ENCODE results near the gene PFKL. TPM values are rescaled to one million over a fixed set of nuclear protein-coding genes. Genes with fewer than 3 reads are reported as not detected.

PFKL gene
- total RNA-seq, 1 experiment from 2014 or later, result 140 TPM

GRCh38 chr21:44319407-44320065 lies 19.7 kb downstream of the PFKL start:
- CTCF ChIA-PET, result no interaction called here
- no peaks in the 10 kb centered on the region for H3K9me3 Mint-ChIP-seq (ENCODE audit: unreplicated experiment)
- no peak overlapping the region for H3K4me3 Mint-ChIP-seq (ENCODE audit: unreplicated experiment)
- intact Hi-C loops (cut with micrococcal nuclease; ENCODE audit: unreplicated experiment), result no loop called here
- no peaks in the 10 kb centered on the region for H3K27me3 Mint-ChIP-seq (ENCODE audit: insufficient read depth, unreplicated experiment)
- DNase-seq, result no peak
- peaks cover 23% of the 10 kb centered on the region for H3K36me3 Mint-ChIP-seq (ENCODE audit: insufficient read depth, unreplicated experiment)
- Histone ChIP-seq H3K4me1 (no peaks in the 10 kb centered on the region), H3K4me3 (ENCODE audit: low read depth, low read length) (no peak overlapping the region), H3K27me3 (replicated peaks; ENCODE audit: control insufficient read depth, insufficient read depth, low read length) (no peaks in the 10 kb centered on the region), H3K36me3 (ENCODE audit: control insufficient read depth, insufficient read depth, low read length) (peaks cover 1% of the 10 kb centered on the region; the same call in 1 of the 2 replicates), H3K9me3 (no peaks in the 10 kb centered on the region)
- H3K27ac Mint-ChIP-seq (ENCODE audit: unreplicated experiment), result no peak overlapping the region
- H3K4me1 Mint-ChIP-seq (ENCODE audit: low read depth, unreplicated experiment), result no peaks in the 10 kb centered on the region
- POLR2A ChIA-PET, result no interaction called here
- TF ChIP-seq CTCF (IDR thresholded peaks at IDR 0.05; ENCODE audit: insufficient read depth in 1 of 2, low read depth in 1 of 2, low read length in 1 of 2, severe bottlenecking in 1 of 2, unreplicated experiment in 1 of 2), result no peak
- BruUV-seq (replicated peaks), result no TSS peak

- Histone ChIP-seq H3K4me1 (no peaks in the 10 kb centered on the region), H3K27me3 (replicated peaks; ENCODE audit: control insufficient read depth, insufficient read depth, low read length) (no peaks in the 10 kb centered on the region), H3K4me3 (ENCODE audit: low read depth, low read length) (no peak overlapping the region), H3K36me3 (ENCODE audit: control insufficient read depth, insufficient read depth, low read length) (peaks cover 1% of the 10 kb centered on the region; the same call in 1 of the 2 replicates), H3K9me3 (no peaks in the 10 kb centered on the region)
- no TSS peak for BruUV-seq (replicated peaks)
- TF ChIP-seq CTCF (IDR thresholded peaks at IDR 0.05; ENCODE audit: insufficient read depth in 1 of 2, low read depth in 1 of 2, low read length in 1 of 2, severe bottlenecking in 1 of 2, unreplicated experiment in 1 of 2), result no peak
- no peak overlapping the region for H3K27ac Mint-ChIP-seq (ENCODE audit: unreplicated experiment)
- POLR2A ChIA-PET, result no interaction called here
- DNase-seq, result no peak
- H3K9me3 Mint-ChIP-seq (ENCODE audit: unreplicated experiment), result no peaks in the 10 kb centered on the region
- no peaks in the 10 kb centered on the region for H3K4me1 Mint-ChIP-seq (ENCODE audit: low read depth, unreplicated experiment)
- H3K4me3 Mint-ChIP-seq (ENCODE audit: unreplicated experiment), result no peak overlapping the region
- intact Hi-C loops (cut with micrococcal nuclease; ENCODE audit: unreplicated experiment), result no loop called here
- H3K36me3 Mint-ChIP-seq (ENCODE audit: insufficient read depth, unreplicated experiment), result peaks cover 34% of the 10 kb centered on the region
- no peaks in the 10 kb centered on the region for H3K27me3 Mint-ChIP-seq (ENCODE audit: insufficient read depth, unreplicated experiment)
- CTCF ChIA-PET, result no interaction called here
Observed at GRCh38 chr21:44320847-44321246, 21.0 kb downstream of the PFKL start.

- no peak overlapping the region for H3K27ac Mint-ChIP-seq (ENCODE audit: unreplicated experiment)
- no peaks in the 10 kb centered on the region for H3K9me3 Mint-ChIP-seq (ENCODE audit: unreplicated experiment)
- Histone ChIP-seq H3K27me3 (replicated peaks; ENCODE audit: control insufficient read depth, insufficient read depth, low read length) (no peaks in the 10 kb centered on the region), H3K36me3 (ENCODE audit: control insufficient read depth, insufficient read depth, low read length) (peaks cover 1% of the 10 kb centered on the region; the same call in 1 of the 2 replicates), H3K4me1 (no peaks in the 10 kb centered on the region), H3K4me3 (ENCODE audit: low read depth, low read length) (no peak overlapping the region), H3K9me3 (no peaks in the 10 kb centered on the region)
- no peak for DNase-seq
- ChIA-PET POLR2A (no interaction called here), CTCF (no interaction called here)
- no peaks in the 10 kb centered on the region for H3K27me3 Mint-ChIP-seq (ENCODE audit: insufficient read depth, unreplicated experiment)
- no peak overlapping the region for H3K4me3 Mint-ChIP-seq (ENCODE audit: unreplicated experiment)
- H3K36me3 Mint-ChIP-seq (ENCODE audit: insufficient read depth, unreplicated experiment), result peaks cover 38% of the 10 kb centered on the region
- no peak for TF ChIP-seq CTCF (IDR thresholded peaks at IDR 0.05; ENCODE audit: insufficient read depth in 1 of 2, low read depth in 1 of 2, low read length in 1 of 2, severe bottlenecking in 1 of 2, unreplicated experiment in 1 of 2)
- no TSS peak for BruUV-seq (replicated peaks)
- H3K4me1 Mint-ChIP-seq (ENCODE audit: low read depth, unreplicated experiment), result no peaks in the 10 kb centered on the region
- intact Hi-C loops (cut with micrococcal nuclease; ENCODE audit: unreplicated experiment), result no loop called here
Observed at GRCh38 chr21:44321846-44322450, 22.1 kb downstream of the PFKL start.

Data from Caco-2 (cell line).